Stimulated activated CD8-positive, alpha-beta memory T cell treated with anti-CD3 and anti-CD28 coated beads, Interleukin-15, amount 100 ng/mL, for 48 hours (primary cell): ENCODE results near the gene RPS3.
A peak's percentile ranks its signal among the peaks of the same experiment; 100 is the strongest.

Source experiments
- DNase-seq, 2 donors: peaks; one replicate each; pipeline ENCODE4 v3.0.0-alpha.2; 2020; ENCODE audit warnings: low read depth in 2 of 2

RPS3 gene

GRCh38 chr11:75420224-75421034, 21.1 kb downstream of the RPS3 start:
- DNase-seq = no peak

DNA sequence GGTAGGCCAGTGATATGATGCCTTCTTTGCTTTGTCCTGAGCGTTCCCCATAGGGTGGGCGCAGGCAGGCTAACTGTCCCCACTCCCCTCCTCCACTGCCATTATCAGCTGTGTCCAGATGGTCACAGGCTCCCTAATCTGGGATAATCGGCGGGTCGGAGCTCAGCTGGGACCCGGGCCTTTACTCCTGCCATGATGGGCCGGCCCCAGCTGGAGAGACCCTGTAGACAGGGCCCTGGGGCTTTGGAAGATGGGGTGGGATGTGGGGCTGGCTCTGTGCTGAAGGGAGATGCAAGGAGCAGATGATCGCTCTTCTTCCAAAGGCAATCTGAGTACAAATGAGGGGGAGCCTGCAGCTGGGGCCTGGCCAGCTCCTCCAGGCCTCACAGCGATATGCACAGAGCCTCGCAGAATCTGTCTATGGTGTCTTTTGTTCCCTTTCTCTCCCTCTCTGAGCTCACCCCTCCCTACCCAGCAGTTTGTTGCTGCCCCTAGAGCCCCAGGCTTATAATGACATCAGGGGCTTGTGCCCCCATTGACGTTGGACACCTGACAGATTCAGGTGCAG, 21.8 kb downstream of the RPS3 start:
- DNase-seq = no peak

- no peak for DNase-seq
These were observed 22.6 kb downstream of the RPS3 start for GRCh38 chr11:75421902-75422247.

- no peak for DNase-seq
These were observed 23.2 kb downstream of the RPS3 start for GRCh38 chr11:75422248-75423231.

DNA sequence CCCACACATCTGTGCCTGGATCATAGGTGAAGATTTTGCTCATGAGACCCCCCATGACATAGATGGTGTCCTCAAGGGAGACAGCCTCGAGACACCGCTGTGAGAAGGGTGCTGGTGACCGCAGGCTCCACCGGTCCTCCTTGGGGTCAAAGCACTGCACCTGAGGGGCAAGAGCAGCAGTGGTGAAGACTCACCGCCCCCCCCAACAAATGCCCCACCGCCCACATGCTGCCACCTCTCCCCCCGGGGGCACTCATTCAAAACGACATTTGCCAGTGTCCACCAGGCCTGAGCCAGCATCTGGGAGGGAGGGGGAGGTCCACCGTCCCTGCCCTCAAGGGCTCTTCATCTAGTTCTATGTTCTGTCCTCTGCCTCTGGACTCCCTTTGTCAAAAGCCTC, 24.4 kb downstream of the RPS3 start:
- DNase-seq = no peak

GRCh38 chr11:75424396-75424795, 25.1 kb downstream of the RPS3 start:
- no peak for DNase-seq

- DNase-seq = no peak
These were observed 26.1 kb downstream of the RPS3 start for GRCh38 chr11:75425422-75425821.

DNA sequence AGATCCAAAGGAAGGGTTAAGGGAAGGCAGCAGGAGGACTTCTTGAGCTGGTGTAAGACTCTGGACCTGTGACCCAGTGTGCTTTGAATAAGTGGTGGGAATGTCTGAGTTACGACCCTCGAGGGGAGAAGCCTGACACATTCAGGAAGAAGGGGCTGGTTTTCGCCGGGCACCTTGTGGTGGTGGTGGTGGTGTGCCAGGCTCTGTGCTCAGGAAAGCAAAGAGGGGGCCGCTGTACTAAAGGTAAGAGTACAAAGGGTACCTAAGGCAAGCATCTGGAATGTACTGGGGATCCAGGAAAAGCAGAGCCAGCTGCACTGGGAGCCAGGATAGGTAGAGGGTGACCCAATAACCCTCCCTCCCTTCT, 27.4 kb downstream of the RPS3 start:
- DNase-seq = no peak

DNA sequence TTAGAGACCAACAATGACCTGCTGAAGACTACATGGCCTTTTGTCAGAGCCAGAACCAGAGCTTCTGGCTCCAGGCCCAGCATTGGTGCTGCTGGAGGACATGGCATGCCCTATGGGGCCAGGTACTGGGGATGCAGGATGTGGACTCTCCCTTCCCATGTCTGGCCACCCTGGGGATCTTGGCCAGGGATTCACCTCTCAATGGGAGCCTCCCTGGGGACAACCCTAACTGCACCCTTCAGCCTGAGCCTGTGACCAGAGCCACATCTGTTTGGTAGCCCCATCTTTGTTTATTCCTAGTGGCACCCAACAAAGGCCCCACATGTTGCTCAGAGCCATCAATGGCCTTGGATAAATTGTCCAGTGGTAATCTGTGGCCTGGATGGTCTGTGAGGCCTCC, 27.9 kb downstream of the RPS3 start:
- DNase-seq = no peak

- peak; percentile 38 to 73 for DNase-seq
These were observed 29.0 kb downstream of the RPS3 start for GRCh38 chr11:75428281-75428724.

DNA sequence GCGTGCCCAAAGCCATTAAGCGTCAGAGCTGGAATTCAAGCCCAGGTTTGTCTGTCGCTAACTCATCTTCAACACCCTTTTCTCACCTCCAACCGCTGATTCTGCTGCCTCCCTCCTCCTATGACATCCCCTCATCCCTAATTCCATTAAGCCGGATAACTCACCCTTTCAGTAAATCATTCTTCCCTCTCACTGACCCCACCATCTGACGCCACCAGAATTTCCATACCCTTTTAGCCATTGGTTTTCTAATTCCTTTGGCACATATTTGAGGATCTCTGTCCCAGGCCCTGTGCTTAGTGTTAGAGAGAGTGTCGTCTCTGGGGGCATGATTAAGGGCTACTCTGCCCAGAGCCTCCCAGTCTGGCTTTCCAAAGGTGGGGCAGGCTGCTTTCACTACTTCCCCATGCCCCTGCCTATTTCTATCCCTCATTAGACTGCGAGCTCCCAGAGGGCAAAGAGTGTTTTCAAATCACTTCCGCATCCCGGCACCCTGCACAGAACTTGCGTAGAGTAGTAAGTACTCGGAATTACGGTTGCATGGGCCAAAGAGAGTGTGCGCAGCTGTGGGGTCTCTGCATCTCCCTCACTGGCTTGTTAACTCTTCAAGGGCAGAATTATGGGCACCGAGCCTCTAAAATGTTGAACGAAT, 29.8 kb downstream of the RPS3 start:
- no peak for DNase-seq

GRCh38 chr11:75429641-75429901, 30.3 kb downstream of the RPS3 start:
- no peak for DNase-seq

DNA sequence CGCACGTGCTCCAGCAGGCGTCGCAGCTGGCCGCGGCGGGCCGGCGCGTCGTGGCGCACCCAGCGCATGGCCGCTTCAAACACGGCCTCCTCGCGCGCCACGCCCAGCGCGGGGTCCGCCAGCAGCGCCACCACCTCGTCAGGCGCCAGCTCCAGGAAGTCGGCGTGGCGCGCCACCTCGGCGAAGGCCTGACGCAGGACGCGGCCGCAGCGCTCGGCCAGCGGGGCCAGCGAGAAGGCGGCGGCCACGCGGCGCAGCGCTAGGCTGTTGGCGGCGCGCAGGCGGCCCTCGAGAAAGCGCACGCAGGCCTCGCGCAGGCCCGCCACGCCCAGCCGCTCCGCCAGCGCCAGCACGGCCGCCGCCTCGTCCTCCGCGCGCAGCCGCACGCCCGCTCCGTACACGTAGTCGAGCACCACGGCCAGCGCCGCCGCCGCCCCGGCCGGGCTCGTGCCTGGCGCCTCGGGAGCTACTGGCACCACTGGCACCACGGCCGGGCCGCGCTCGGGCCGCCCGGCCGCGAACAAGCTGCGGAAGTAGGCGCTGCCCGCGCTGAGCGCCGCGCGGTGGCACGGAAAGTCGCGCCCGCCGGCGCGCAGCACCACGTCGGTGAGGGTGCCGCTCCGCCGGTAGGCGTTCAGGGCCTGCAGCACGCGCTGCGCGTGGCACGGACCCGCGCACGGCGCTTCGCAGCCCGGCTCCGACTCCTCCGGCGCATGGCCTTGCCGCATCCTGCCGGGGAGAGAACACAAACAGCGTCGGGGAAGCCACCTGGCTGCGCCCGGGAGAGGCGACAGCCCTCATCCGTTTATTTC, 30.8 kb downstream of the RPS3 start:
- DNase-seq = peak; percentile 35 to 54

DNA sequence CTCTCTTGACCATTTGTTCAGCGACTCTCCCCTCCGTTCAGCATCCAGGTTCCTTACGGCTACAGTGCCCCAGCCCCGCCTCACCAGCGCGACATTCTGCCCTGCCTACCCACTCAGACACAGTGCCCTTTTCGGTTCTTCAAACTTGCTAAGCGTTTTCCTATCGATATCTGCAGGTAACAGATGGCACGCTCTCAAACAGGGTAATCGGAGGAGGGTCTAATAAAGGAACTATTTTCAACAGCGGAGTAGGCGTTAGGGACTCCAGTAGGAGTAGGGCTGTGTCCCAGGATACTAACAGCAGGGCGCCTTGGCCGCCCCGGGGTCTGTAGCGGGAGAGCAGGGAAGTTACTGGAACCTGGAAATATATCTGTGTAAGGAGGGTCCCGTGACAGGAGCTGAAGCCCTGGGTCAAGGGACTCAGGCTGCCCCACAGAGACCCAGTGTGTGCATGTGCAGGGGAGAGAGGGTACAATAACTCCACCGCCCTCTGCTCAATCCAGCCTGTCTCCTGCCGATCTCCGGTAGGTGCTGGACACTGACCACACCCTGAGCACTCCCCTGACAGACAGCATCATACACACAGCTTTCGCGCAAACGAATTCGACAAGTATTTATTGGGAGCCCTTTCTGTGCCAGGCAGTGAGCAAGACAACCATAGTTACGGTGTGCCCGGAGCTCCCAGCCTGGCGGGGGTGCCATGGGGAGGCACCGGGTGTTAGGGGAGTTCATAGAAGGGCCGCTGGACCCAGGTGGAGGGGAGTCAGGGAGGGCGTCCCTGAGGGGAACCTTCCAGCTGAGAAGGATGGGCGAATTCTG, 31.6 kb downstream of the RPS3 start:
- no peak for DNase-seq

DNA sequence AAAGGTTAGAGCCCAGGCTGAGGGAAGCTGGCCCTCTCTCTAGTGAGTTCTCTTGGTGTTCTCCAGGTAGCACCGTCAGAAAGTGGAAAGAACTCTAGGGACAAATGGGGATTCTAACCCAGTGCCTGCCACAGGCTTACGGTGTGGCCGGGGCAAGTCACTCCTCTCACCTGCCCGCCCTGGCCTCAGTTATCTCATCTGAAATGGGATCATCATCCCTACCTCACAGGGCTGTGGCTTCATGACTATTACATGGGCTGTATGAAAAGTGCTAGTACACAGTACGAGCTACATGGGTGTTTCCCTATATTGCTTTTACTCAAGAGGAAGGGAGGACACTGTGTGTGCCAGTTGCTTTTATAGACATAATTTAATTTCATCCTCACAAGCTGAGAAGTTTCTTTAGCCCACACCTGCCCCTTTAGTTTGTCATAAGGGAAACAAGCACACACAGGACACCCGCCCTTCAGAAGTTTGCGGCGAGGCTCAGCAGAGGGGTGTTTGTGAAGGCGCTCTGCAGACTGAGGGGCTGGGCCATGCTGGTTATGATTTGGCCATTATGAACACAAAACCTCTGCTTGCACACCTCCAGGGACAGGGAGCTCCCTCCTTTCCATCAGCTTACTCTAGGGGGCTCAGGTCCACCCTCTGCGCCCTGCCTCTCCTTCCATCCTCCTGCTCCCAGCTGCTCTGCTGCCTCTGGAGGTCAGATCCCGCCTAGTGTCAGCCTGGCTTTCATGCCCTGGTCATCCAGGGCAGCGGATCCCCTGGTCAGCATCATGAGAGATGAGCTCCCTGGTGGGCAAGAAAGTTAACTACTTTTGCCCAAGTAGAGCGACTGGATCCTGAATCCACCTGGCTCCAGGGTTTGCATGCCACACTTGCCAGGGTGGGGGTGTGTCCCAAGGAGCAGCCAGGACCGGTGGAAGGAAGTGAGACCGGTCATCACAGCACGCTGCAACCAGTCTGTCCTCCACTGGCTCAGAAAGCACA, 32.5 kb downstream of the RPS3 start:
- no peak for DNase-seq

DNA sequence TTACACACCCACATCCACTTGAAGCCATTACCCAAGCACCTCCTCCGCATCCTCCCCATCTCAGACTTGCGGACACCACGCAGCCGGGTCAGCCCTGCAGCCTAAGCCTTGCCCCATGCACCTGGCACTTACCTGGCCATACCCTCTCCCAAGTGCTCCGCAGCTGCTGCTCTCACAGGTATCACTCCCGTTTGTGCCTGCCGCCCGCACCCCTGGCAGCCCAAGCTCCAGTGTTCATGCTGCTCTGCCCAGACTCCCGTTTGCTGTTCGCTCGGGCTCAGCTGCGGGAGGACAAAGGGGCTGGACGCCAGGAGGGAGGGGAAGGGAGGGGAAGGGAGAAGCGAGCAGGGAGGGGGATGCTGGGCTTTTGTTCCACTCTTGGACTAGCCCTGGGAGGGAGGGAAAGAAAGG, 33.6 kb downstream of the RPS3 start, which contains the start of gene KLHL35:
Gene KLHL35 (minus strand): TSS at position 293 of the 411 bp plus-strand sequence. CDS start 2,574 bp downstream, outside the sequence.
- no peak for DNase-seq

- DNase-seq = no peak
These were observed 34.1 kb downstream of the RPS3 start for GRCh38 chr11:75433443-75433842.

DNA sequence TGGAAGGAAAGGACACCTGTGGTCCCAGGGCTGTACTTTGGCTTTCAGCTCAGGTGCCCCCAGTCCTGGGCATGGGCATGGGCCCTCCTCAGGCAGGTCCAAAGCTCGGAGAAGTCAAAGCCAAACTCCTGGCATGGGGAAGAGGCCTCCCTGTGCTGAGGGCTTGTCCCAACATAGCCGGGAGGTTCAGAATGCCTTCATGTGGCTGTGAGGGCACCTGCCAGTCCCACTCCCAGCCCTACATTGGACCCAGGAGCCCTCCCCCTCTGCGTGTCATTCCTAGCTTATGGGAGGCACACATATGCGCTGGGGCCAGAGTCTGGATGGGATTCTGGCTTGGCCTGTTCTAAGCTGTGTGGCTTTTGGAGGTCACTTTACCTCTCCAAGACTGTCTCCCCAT, 34.7 kb downstream of the RPS3 start:
- DNase-seq = no peak
